ENCODE data around the gene GAS7.

DNA sequence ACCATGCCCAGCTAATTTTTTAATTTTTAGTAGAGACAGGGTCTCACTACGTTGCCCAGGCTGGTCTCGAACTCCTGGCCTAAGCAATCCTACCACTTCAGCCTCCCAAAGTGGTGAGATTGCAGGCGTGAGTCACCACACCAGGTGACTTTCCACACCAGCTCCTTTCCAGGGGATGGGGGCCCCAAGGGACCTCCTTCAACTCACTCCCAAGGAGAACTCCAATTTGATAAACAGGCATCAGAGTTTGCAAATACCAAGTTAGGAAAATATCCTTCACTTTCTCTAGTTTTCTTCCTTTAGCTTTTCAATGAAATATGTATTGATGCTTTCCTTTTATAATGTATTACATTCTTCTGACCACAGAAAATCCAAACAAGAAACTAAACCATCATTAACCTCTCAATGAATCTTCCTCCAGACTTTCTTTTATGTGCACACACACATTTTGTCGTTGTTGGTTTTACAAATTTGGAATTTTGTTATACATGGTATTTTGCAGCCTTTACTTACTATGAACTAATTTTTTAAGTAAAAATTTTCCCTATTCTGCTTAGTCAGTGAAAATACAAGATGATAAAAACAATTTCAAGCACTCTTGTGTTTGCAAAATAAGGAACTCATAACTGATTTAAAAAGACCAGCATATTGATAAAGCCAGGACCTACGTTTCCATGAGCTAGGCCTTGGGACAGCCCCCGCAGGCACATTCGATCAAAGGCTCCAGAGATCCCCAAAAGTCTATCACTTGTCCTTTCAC lies 32.0 kb downstream of the GAS7 start:
- TF ChIP-seq, protein P1, sequence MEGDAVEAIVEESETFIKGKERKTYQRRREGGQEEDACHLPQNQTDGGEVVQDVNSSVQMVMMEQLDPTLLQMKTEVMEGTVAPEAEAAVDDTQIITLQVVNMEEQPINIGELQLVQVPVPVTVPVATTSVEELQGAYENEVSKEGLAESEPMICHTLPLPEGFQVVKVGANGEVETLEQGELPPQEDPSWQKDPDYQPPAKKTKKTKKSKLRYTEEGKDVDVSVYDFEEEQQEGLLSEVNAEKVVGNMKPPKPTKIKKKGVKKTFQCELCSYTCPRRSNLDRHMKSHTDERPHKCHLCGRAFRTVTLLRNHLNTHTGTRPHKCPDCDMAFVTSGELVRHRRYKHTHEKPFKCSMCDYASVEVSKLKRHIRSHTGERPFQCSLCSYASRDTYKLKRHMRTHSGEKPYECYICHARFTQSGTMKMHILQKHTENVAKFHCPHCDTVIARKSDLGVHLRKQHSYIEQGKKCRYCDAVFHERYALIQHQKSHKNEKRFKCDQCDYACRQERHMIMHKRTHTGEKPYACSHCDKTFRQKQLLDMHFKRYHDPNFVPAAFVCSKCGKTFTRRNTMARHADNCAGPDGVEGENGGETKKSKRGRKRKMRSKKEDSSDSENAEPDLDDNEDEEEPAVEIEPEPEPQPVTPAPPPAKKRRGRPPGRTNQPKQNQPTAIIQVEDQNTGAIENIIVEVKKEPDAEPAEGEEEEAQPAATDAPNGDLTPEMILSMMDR (IDR thresholded peaks at IDR 0.05; ENCODE audit: insufficient read depth, low read length): no peak
- no peak for TF ChIP-seq POLR2AphosphoS5 (IDR thresholded peaks at IDR 0.05; ENCODE audit: low read depth)
- no peak for TF ChIP-seq GABPA (IDR thresholded peaks at IDR 0.05; ENCODE audit: low read depth)
- TF ChIP-seq, protein P2, sequence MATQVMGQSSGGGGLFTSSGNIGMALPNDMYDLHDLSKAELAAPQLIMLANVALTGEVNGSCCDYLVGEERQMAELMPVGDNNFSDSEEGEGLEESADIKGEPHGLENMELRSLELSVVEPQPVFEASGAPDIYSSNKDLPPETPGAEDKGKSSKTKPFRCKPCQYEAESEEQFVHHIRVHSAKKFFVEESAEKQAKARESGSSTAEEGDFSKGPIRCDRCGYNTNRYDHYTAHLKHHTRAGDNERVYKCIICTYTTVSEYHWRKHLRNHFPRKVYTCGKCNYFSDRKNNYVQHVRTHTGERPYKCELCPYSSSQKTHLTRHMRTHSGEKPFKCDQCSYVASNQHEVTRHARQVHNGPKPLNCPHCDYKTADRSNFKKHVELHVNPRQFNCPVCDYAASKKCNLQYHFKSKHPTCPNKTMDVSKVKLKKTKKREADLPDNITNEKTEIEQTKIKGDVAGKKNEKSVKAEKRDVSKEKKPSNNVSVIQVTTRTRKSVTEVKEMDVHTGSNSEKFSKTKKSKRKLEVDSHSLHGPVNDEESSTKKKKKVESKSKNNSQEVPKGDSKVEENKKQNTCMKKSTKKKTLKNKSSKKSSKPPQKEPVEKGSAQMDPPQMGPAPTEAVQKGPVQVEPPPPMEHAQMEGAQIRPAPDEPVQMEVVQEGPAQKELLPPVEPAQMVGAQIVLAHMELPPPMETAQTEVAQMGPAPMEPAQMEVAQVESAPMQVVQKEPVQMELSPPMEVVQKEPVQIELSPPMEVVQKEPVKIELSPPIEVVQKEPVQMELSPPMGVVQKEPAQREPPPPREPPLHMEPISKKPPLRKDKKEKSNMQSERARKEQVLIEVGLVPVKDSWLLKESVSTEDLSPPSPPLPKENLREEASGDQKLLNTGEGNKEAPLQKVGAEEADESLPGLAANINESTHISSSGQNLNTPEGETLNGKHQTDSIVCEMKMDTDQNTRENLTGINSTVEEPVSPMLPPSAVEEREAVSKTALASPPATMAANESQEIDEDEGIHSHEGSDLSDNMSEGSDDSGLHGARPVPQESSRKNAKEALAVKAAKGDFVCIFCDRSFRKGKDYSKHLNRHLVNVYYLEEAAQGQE (IDR thresholded peaks at IDR 0.05; ENCODE audit: insufficient replicate concordance, low read depth): no peak
